ENCODE measurements around the gene RNF114.

Gene RNF114

GRCh38 chr20:49904440-49905214 is 31.6 kb upstream of the RNF114 start:
- no peak for DNase-seq (ENCODE audit: low spot score)

GRCh38 chr20:49905415-49906091 is 30.6 kb upstream of the RNF114 start:
- no peak for DNase-seq (ENCODE audit: low spot score)

GRCh38 chr20:49906101-49906604 is 30.0 kb upstream of the RNF114 start:
- no peak for DNase-seq (ENCODE audit: low spot score)

GRCh38 chr20:49906615-49907154 is 29.5 kb upstream of the RNF114 start:
- DNase-seq (ENCODE audit: low spot score) = no peak

GRCh38 chr20:49907405-49908257 is 28.6 kb upstream of the RNF114 start:
- DNase-seq (ENCODE audit: low spot score) = no peak

GRCh38 chr20:49908258-49908565 is 28.0 kb upstream of the RNF114 start:
- no peak for DNase-seq (ENCODE audit: low spot score)

- no peak for DNase-seq (ENCODE audit: low spot score)
Observed at GRCh38 chr20:49909499-49910339, 26.5 kb upstream of the RNF114 start.

GRCh38 chr20:49910340-49910706 is 25.9 kb upstream of the RNF114 start:
- DNase-seq (ENCODE audit: low spot score) = no peak

- no peak for DNase-seq (ENCODE audit: low spot score)
Observed at GRCh38 chr20:49913399-49914047, 22.7 kb upstream of the RNF114 start.

- no peak for DNase-seq (ENCODE audit: low spot score)
Observed at GRCh38 chr20:49914310-49915117, 21.7 kb upstream of the RNF114 start.

- DNase-seq (ENCODE audit: low spot score) = no peak
Observed at GRCh38 chr20:49915118-49915379, 21.1 kb upstream of the RNF114 start.

GRCh38 chr20:49915380-49916145 is 20.6 kb upstream of the RNF114 start, which contains the start of gene SPATA2:
SPATA2 (minus strand) TSS chr20:49915529; CDS start chr20:49908490, 7,039 bp downstream.
- DNase-seq (ENCODE audit: low spot score) = peak; percentile 88

GRCh38 chr20:49916146-49917002 is 19.8 kb upstream of the RNF114 start:
- peak; percentile 29 for DNase-seq (ENCODE audit: low spot score)

GRCh38 chr20:49918446-49918845 is 17.8 kb upstream of the RNF114 start:
- no peak for DNase-seq (ENCODE audit: low spot score)

- no peak for DNase-seq (ENCODE audit: low spot score)
Observed at GRCh38 chr20:49919009-49919408, 17.2 kb upstream of the RNF114 start.

- no peak for DNase-seq (ENCODE audit: low spot score)
Observed at GRCh38 chr20:49919461-49919860, 16.7 kb upstream of the RNF114 start.

- DNase-seq (ENCODE audit: low spot score) = no peak
Observed at GRCh38 chr20:49924247-49924646, 11.9 kb upstream of the RNF114 start.

GRCh38 chr20:49925901-49926454 is 10.2 kb upstream of the RNF114 start:
- no peak for DNase-seq (ENCODE audit: low spot score)

Measured in CD4-positive, alpha-beta T cell treated with Interleukin-15 for 4 hours (primary cell).